Motor neuron (in vitro differentiated cells): ENCODE measurements around the gene RAD23A. TPM values are rescaled to one million over a fixed set of nuclear protein-coding genes. Genes with fewer than 3 reads are reported as not detected.
A peak's percentile ranks its signal among the peaks of the same experiment; 100 is the strongest.
"Not testable (repeated sequence)": the region's sequence is repeated elsewhere in the genome, so short reads cannot be mapped to it uniquely, and the experiment has no call there.

Experiments used
- ATAC-seq, 8 experiments: fragments of 200-7000 bp; cut with Tn5 transposase; replicated peaks in 6 of 8; 2 replicates each; pipeline ENCODE4 v1.8.0; 2021; ENCODE audit warnings: mild to moderate bottlenecking in 8 of 8, moderate library complexity in 8 of 8
- H3K27ac ChIP-seq, 2 donors: fragments of 250-450 bp; sonication (Bioruptor Pico); 2 replicates each; pipeline ENCODE4 v1.9.0; 2021; ENCODE audit warnings: antibody characterized with exemption in 2 of 2, mild to moderate bottlenecking in 2 of 2, moderate library complexity in 1 of 2
- H3K4me1 ChIP-seq, 2 donors: fragments of 250-450 bp; sonication (Bioruptor Pico); replicated peaks in 1 of 2; 2 replicates each; pipeline ENCODE4 v1.6.1; 2021; ENCODE audit warnings: antibody characterized with exemption in 2 of 2, mild to moderate bottlenecking in 2 of 2, moderate library complexity in 1 of 2
- H3K4me3 ChIP-seq, 5 donors: fragments of 250-450 bp; sonication (Bioruptor Pico); 2 replicates each; pipeline ENCODE4 v1.9.0; 2021; ENCODE audit warnings: antibody characterized with exemption in 5 of 5, mild to moderate bottlenecking in 5 of 5, moderate library complexity in 4 of 5
- WGBS, 10 experiments: fragments of 450-650 bp; shearing (Covaris generic); methylation state at CpG; one replicate each; pipeline ENCODE4 v1.0.0; 2022; 5-methylcytosine and 5-hydroxymethylcytosine counted together
- in situ Hi-C, 9 experiments: fragments of 400-800 bp; cut with MboI; loops; one replicate each; pipeline ENCODE4 v1.15.0; 2021; ENCODE audit warnings: low sequenced_read_pairs in 9 of 9, low pct_unique_long_range_greater_than_20kb in 2 of 9; ENCODE audit not compliant: unreplicated experiment in 9 of 9
- total RNA-seq, 8 experiments: library from RNA; unstranded; fragments of 300-600 nt; gene quantifications; 2 replicates each; pipeline versions ENCODE4 v1.2.3 to v1.2.4, GENCODE V29; 2022

Gene RAD23A
- total RNA-seq, 8 experiments from 2014 or later = 41.9 to 114 (median 67.4) TPM

DNA sequence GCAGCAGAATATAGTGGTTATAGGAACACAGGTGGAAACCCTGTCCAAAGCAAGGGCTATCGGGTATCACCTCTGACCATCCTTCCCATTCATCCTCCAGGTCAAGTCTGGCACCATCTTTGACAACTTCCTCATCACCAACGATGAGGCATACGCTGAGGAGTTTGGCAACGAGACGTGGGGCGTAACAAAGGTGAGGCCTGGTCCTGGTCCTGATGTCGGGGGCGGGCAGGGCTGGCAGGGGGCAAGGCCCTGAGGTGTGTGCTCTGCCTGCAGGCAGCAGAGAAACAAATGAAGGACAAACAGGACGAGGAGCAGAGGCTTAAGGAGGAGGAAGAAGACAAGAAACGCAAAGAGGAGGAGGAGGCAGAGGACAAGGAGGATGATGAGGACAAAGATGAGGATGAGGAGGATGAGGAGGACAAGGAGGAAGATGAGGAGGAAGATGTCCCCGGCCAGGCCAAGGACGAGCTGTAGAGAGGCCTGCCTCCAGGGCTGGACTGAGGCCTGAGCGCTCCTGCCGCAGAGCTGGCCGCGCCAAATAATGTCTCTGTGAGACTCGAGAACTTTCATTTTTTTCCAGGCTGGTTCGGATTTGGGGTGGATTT, 2.1 kb upstream of the RAD23A start:
- in situ Hi-C loops = no loop called here
- 0 to 100% (median 100%) methylated on average over 1 to 7 of the region's 18 CpGs; no CpG with 5 or more reads in 1 of the 10 experiments for WGBS, 10 experiments
- Histone ChIP-seq H3K4me3 (no peak overlapping the region), H3K4me1 (peaks cover 17 to 21% of the 10 kb centered on the region in 2 donors), H3K27ac (no peak overlapping the region)
- no peak for ATAC-seq

- peaks cover 17 to 21% of the 10 kb centered on the region in 2 donors for H3K4me1 ChIP-seq
- no peak for ATAC-seq
- 60 to 100% (median 100%) methylated on average over 1 to 2 of the region's 2 CpGs; no CpG with 5 or more reads in 4 of the 10 experiments for WGBS, 10 experiments
- no peak overlapping the region for H3K27ac ChIP-seq
- H3K4me3 ChIP-seq = no peak overlapping the region
- in situ Hi-C loops = no loop called here
Measured at GRCh38 chr19:12944104-12944674, 1.5 kb upstream of the RAD23A start.

DNA sequence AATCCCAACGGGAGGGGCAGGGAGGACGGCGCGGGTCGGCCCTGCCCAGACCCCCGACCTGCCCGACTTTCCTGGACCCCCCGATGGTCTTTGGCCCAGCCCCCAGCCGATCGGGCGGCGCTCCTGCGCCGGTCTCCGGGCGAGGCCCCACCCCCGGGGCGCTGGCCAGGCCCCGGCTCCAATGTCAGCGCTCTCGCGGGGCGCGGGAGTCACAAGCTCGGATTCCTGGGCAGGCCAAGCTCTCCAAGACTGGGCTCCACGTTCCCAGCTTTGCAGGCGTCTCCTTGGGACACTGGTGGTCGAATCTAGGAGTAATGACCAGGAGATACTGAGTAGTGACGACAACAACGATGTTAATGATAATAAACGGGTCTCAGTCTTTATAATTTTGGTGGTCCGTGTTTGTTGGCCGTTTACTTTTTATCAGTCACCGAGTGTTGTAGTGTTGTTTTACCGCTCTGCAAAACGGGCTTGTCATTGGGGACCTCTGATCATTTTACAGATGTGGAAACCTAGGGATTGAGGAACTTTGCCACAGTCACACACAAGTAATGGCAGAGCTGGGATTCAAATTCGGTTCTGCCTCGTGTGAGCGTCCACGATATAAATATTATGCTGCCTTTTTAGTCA, 545 bp downstream of the RAD23A start:
- peak; percentile 57 to 81 (median 62) for ATAC-seq
- 0 to 2% (median 0%) methylated on average over 3 to 17 of the region's 40 CpGs; no CpG with 5 or more reads in 2 of the 10 experiments for WGBS, 10 experiments
- Histone ChIP-seq H3K4me1 (peaks cover 7% of the 10 kb centered on the region in 2 donors), H3K4me3 (peak overlapping the region; percentile 58 to 75 (median 70)), H3K27ac (peak overlapping the region; percentile 88 to 98)
- in situ Hi-C loops = no loop called here

DNA sequence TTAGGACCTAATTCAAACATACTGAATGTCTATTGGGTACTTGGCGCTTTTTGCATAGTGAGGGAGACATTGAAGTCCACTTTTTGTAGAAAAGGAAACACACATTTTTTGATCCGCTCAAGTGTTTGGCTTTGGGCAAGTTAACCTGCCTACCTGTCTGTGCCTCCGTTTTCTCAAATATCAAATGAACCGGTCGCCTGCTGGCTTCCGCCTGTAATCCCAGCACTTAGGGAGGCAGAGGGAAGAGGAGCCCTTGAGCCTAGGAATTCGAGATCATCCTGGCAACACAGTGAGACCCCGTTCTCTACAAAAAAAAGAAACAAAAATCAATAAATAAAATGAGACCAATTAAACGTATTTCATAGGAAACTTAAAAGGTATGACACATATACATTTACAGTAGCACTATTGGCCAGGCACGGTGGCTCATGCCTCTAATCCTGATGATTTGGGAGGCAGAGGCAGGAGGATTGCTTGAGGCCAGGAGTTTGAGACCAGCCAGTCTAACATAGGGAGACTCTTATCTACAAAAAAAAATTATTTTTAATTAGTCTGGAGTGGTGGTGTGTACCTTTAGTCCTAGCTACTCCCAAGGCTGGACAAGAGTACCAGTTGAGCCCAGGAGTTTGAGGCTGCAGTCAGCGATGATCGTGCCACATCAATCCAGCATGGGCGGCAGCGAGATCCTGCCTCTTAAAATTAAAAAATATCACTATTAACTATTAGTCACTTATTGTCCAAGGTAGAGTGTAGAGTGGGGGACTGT, 1.3 kb downstream of the RAD23A start:
- Histone ChIP-seq H3K4me3 (peak overlapping the region; percentile 58 to 75 (median 70)), H3K4me1 (peaks cover 7% of the 10 kb centered on the region in 2 donors), H3K27ac (peak overlapping the region; percentile 88 to 98)
- 7 to 69% (median 56%) methylated on average over 1 to 12 of the region's 14 CpGs for WGBS, 10 experiments
- no peak for ATAC-seq
- in situ Hi-C loops = no loop called here

GRCh38 chr19:12947702-12948611, 2.3 kb downstream of the RAD23A start:
- WGBS, 10 experiments = 80 to 100% (median 100%) methylated on average over 1 to 5 of the region's 28 CpGs; no CpG with 5 or more reads in 4 of the 10 experiments
- in situ Hi-C loops = no loop called here
- H3K4me3 ChIP-seq = peak overlapping the region in 1 of 5 donors; percentile 74

DNA sequence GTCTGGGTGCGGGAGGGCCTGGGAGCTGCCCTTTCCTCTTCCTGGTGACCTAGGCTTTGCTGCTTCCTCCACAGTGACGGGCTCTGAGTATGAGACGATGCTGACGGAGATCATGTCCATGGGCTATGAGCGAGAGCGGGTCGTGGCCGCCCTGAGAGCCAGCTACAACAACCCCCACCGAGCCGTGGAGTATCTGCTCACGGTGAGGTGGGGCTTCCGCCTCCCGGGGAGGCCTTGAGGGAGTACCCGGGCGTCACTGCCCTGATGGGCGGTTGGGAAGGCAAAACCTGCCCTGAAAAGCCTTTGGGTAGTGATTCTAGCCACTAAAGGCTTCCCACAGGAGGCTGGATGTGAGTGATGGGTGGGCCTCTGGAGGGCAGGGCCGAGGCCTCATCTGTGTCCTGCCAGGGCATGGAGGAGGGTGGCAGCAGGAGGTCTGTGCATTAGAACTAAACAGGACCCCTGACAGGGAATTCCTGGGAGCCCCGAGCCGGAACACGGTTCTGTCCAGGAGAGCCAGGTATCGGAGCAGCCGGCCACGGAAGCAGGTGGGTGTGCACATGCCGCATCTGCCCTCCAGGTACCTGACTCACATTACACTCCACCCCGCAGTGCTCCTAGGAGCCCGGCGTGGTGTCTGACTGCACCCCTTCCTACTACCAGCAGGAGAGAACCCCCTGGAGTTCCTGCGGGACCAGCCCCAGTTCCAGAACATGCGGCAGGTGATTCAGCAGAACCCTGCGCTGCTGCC, 3.1 kb downstream of the RAD23A start:
- Histone ChIP-seq H3K27ac (no peak overlapping the region), H3K4me3 (no peak overlapping the region), H3K4me1 (peaks cover 7% of the 10 kb centered on the region in 2 donors)
- 87 to 100% (median 100%) methylated on average over 1 to 8 of the region's 30 CpGs; no CpG with 5 or more reads in 2 of the 10 experiments for WGBS, 10 experiments
- in situ Hi-C loops = no loop called here
- ATAC-seq = no peak

More at GRCh38 chr19:12947702-12948611, 2.3 kb downstream of the RAD23A start:
- no peak for ATAC-seq
- H3K4me1 ChIP-seq = peaks cover 7% of the 10 kb centered on the region in 2 donors
- H3K27ac ChIP-seq = no peak overlapping the region

DNA sequence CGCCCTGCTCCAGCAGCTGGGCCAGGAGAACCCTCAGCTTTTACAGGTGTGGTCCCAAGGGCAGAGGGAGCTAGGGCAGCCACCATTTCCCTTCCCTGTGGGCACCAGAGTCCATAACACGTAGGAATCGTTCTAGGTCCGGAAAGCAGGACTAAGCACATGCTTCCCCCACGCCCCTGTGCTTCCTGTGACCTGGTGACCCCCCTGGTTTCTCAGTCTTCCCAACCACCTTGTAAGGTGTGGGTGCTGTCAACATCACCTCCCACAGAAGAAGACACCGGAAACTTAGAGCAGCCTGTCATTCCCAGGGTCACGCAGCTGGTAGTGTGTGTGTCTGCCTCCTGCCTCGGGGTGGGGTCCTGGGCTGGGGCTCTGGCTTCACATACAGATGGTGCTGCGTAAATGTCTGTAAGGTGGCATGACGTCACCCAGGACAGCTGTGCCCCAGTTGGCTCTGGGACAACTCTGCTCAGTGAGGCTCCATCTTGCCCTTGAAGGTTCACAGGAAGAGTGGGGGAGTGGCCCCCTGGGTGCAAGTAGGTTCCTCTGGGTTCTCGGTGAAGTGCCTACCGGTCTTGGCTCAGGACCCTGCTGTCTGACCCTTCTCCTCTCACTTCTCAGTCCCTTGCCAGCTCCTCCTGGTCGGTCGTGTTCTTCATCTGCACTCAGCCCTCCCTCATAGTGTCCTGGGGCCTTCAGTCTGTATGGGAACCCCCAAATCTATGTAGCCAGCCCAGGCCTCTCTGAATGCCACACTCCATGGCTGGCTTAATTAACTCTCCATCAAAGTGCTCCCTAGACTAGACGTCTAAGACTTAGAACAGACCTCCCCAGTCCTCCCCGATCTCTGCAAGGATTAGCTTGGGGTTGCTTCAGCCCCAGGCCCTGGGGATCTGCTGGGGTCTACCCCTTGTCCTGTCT, 4.0 kb downstream of the RAD23A start:
- Histone ChIP-seq H3K27ac (no peak overlapping the region), H3K4me3 (no peak overlapping the region), H3K4me1 (peaks cover 7% of the 10 kb centered on the region in 2 donors)
- WGBS, 10 experiments = 93 to 100% (median 97%) methylated on average over 1 to 6 of the region's 16 CpGs; no CpG with 5 or more reads in 6 of the 10 experiments
- ATAC-seq = no peak
- in situ Hi-C loops = no loop called here

DNA sequence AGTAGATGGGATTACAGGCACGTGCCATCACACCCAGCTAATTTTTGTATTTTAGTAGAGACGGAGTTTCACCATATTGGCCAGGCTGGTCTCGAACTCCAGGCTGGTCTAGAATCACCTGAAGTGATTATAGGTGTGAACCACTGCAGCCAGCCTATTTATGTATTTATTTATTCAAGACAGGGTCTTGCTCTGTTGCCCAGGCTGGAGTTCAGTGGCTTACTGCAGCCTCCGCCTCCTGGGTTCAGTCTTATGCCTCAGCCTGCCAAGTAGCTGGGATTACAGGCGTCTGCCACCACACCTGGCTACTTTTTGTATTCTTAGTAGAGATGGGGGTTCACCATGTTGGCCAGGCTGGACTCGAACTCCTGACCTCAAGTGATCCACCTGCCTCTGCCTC, 6.4 kb downstream of the RAD23A start:
- H3K27ac ChIP-seq, ATAC-seq, in situ Hi-C loops, H3K4me3 ChIP-seq: not testable (repeated sequence)
- 80 to 100% (median 93%) methylated on average over 1 to 5 of the region's 6 CpGs; no CpG with 5 or more reads in 3 of the 10 experiments for WGBS, 10 experiments
- peaks cover 6 to 10% of the 10 kb centered on the region in 2 donors for H3K4me1 ChIP-seq

DNA sequence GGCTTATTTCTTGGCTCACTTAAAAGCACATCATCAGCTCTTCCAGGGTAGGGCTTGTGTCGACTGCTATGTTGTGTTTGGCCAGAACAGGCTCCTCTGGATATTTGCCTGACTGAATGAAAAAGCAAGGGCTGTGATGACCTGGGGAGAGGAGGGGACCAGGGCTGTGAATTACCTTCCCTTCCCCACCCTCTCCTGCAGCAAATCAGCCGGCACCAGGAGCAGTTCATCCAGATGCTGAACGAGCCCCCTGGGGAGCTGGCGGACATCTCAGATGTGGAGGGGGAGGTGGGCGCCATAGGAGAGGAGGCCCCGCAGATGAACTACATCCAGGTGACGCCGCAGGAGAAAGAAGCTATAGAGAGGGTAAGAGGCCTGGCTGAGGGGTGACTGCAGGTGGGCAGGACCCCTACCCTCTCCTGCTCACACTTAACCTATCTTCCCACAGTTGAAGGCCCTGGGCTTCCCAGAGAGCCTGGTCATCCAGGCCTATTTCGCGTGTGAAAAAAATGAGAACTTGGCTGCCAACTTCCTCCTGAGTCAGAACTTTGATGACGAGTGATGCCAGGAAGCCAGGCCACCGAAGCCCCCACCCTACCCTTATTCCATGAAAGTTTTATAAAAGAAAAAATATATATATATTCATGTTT, 7.0 kb downstream of the RAD23A start:
- ATAC-seq = no peak
- no peak overlapping the region for H3K4me3 ChIP-seq
- in situ Hi-C loops = no loop called here

GRCh38 chr19:12953138-12953798, 7.6 kb downstream of the RAD23A start:
- H3K27ac ChIP-seq = no peak overlapping the region
- no peak for ATAC-seq

More for the DNA sequence above, 7.0 kb downstream of the RAD23A start:
- Histone ChIP-seq H3K27ac (no peak overlapping the region), H3K4me1 (peaks cover 5 to 12% of the 10 kb centered on the region in 2 donors)
- 43 to 100% (median 87%) methylated on average over 2 to 9 of the region's 12 CpGs; no CpG with 5 or more reads in 3 of the 10 experiments for WGBS, 10 experiments

More at GRCh38 chr19:12953138-12953798, 7.6 kb downstream of the RAD23A start:
- Histone ChIP-seq H3K4me3 (no peak overlapping the region), H3K4me1 (peaks cover 5 to 12% of the 10 kb centered on the region in 2 donors)
- in situ Hi-C loops = no loop called here
- 32 to 100% (median 84%) methylated on average over 1 to 5 of the region's 11 CpGs; no CpG with 5 or more reads in 3 of the 10 experiments for WGBS, 10 experiments
